Measurements from ENCODE around the gene CDH1. TPM values are rescaled to one million over a fixed set of nuclear protein-coding genes. Genes with fewer than 3 reads are reported as not detected.

Gene CDH1
- polyA plus RNA-seq, 1 of the 3 experiments (the other 2 are of a cell fraction), result not detected

DNA sequence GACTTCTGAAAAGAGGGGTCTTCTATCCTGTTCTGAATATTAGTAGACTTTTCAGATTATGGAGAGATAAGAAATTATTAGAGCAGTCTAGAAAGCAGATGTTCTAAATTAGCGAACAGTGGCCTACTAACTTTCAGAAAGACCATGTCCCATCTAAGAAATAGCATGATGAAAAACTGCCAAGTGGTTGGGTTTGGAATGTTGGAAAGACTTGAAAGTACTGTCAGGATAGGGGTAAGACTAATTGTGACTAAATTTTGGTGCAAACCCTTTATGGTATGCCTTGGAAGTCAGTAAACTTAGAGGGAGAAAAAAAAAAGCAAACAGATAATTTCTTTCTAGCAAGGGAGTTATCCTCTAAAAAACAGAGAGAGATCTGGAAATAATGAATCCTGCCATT lies 147.3 kb downstream of the CDH1 start (continued):
- TF ChIP-seq CTCF (IDR thresholded peaks at IDR 0.05), result no peak
- TF ChIP-seq RXRA (IDR thresholded peaks at IDR 0.05; ENCODE audit: borderline replicate concordance, low read depth), result no peak
- no peak for TF ChIP-seq RFX5 (IDR thresholded peaks at IDR 0.05; ENCODE audit: low read length)
- TF ChIP-seq SMC3 (IDR thresholded peaks at IDR 0.05; ENCODE audit: low read depth, low read length), result no peak
- TF ChIP-seq TCF12 (IDR thresholded peaks at IDR 0.05), result no peak

Small RNAs within 50 kb of the gene (small RNA-seq; reads per million reads assigned to genes)
- 0 to 3.6 (median 0.40) reads per million in 7 experiments for gene RNA5SP429

Other genes with a start within 250 kb of the CDH1 start
- 9.9 and 13.2 TPM in 2 replicates for gene ZFP90, start 198.0 kb upstream of the CDH1 start, polyA plus RNA-seq (2012; rRNA removed)
- not detected in 2 replicates for gene CDH3, start 92.0 kb upstream of the CDH1 start, polyA plus RNA-seq (2012; rRNA removed)
- gene TANGO6, start 106.2 kb downstream of the CDH1 start, polyA plus RNA-seq (2012; rRNA removed), result 5.5 and 6.5 TPM in 2 replicates

Measured in SK-N-SH (cell line).